Measurements from ENCODE around the gene MTURN. TPM values are rescaled to one million over a fixed set of nuclear protein-coding genes. Genes with fewer than 3 reads are reported as not detected.

The MTURN gene
- total RNA-seq, 1 donor: 2.6 TPM

- H3K4me3 ChIP-seq (ENCODE audit: low read depth, low read length): no peak overlapping the region
- DNase-seq (ENCODE audit: low read depth): no peak
- no peak for TF ChIP-seq CTCF (IDR thresholded peaks at IDR 0.05; ENCODE audit: insufficient read depth, low read depth, low read length)
Observed at GRCh38 chr7:30181211-30181610, 46.4 kb downstream of the MTURN start.

- no peak overlapping the region for H3K4me3 ChIP-seq (ENCODE audit: low read depth, low read length)
- no peak for DNase-seq (ENCODE audit: low read depth)
- no peak for TF ChIP-seq CTCF (IDR thresholded peaks at IDR 0.05; ENCODE audit: insufficient read depth, low read depth, low read length)
Observed at GRCh38 chr7:30181736-30182522, 47.1 kb downstream of the MTURN start.

GRCh38 chr7:30182814-30183213 lies 48.0 kb downstream of the MTURN start:
- no peak overlapping the region for H3K4me3 ChIP-seq (ENCODE audit: low read depth, low read length)
- no peak for DNase-seq (ENCODE audit: low read depth)
- no peak for TF ChIP-seq CTCF (IDR thresholded peaks at IDR 0.05; ENCODE audit: insufficient read depth, low read depth, low read length)

- no peak overlapping the region for H3K4me3 ChIP-seq (ENCODE audit: low read depth, low read length)
- no peak for TF ChIP-seq CTCF (IDR thresholded peaks at IDR 0.05; ENCODE audit: insufficient read depth, low read depth, low read length)
- DNase-seq (ENCODE audit: low read depth): no peak
Observed at GRCh38 chr7:30183749-30184369, 49.1 kb downstream of the MTURN start.

GRCh38 chr7:30184791-30185487 lies 50.2 kb downstream of the MTURN start:
- H3K4me3 ChIP-seq (ENCODE audit: low read depth, low read length): no peak overlapping the region
- TF ChIP-seq CTCF (IDR thresholded peaks at IDR 0.05; ENCODE audit: insufficient read depth, low read depth, low read length): no peak
- no peak for DNase-seq (ENCODE audit: low read depth)

GRCh38 chr7:30185496-30185895 lies 50.7 kb downstream of the MTURN start:
- DNase-seq (ENCODE audit: low read depth): no peak
- no peak for TF ChIP-seq CTCF (IDR thresholded peaks at IDR 0.05; ENCODE audit: insufficient read depth, low read depth, low read length)

More at GRCh38 chr7:30185496-30185895, 50.7 kb downstream of the MTURN start:
- H3K4me3 ChIP-seq (ENCODE audit: low read depth, low read length): no peak overlapping the region

Data from fibroblast of villous mesenchyme (primary cell).